Adrenal gland (tissue), 12 donors: ENCODE results near the gene BAG3. TPM values are rescaled to one million over a fixed set of nuclear protein-coding genes. Genes with fewer than 3 reads are reported as not detected.

Source experiments
- DNase-seq, 7 donors: peaks; one replicate each; pipeline ENCODE4 v3.0.0-alpha.2; 2019 to 2020
- H3K27ac ChIP-seq, 5 donors: fragments of 200-600 bp; sonication (generic) in 4 of 5; 1 replicate in 3 of 5; 2 replicates in 2 of 5; pipeline versions ENCODE4 v1.5.1 to v1.8.0; 2016 to 2020; ENCODE audit warnings: mild to moderate bottlenecking in 1 of 5
- H3K27me3 ChIP-seq: fragments of 200-600 bp; 2 replicates; pipeline ENCODE4 v1.8.0; 2021
- H3K36me3 ChIP-seq, 2 donors: fragments of 200-600 bp; replicated peaks in 1 of 2; 1 replicate in 1 of 2; 2 replicates in 1 of 2; pipeline versions ENCODE4 v1.5.1 to v1.8.0; 2018 to 2022
- H3K4me1 ChIP-seq, 2 donors: fragments of 200-600 bp; replicated peaks in 1 of 2; 1 replicate in 1 of 2; 2 replicates in 1 of 2; pipeline versions ENCODE4 v1.5.1 to v1.8.0; 2018 to 2021
- H3K4me3 ChIP-seq, 4 donors: fragments of 200-600 bp; sonication (generic) in 3 of 4; one replicate each; pipeline ENCODE4 v1.5.1; 2016 to 2018
- H3K9me3 ChIP-seq, 3 donors: fragments of 200-600 bp; sonication (generic) in 1 of 3; replicated peaks in 1 of 3; 1 replicate in 2 of 3; 2 replicates in 1 of 3; pipeline versions ENCODE4 v1.5.1 to v1.8.0; 2016 to 2021
- CTCF ChIP-seq, 6 experiments: fragments of 450-650 bp in 4 of 6; fragments of 200-600 bp in 2 of 6; sonication (generic) in 1 of 6; IDR thresholded peaks; 1 replicate in 5 of 6; 2 replicates in 1 of 6; pipeline versions ENCODE4 v1.5.1 to v1.8.0; 2016 to 2021; ENCODE audit warnings: antibody characterized with exemption in 6 of 6, mild to moderate bottlenecking in 2 of 6, moderate library complexity in 1 of 6
- POLR2A ChIP-seq, 2 donors: fragments of 450-650 bp; IDR thresholded peaks; one replicate each; pipeline ENCODE4 v1.6.1; 2017; ENCODE audit warnings: antibody characterized with exemption in 2 of 2, mild to moderate bottlenecking in 2 of 2, moderate library complexity in 1 of 2
- WGBS, 4 donors: extraction: QIAGEN DNeasy Blood & Tissue Kit in 2 of 4; methylation state at CpG; one replicate each; pipeline versions ENCODE4 v1.1.5 to v1.1.7; 2013 to 2017; 5-methylcytosine and 5-hydroxymethylcytosine counted together
- intact Hi-C, 2 donors: fragments of 100-400 bp; cut with DNase I; formaldehyde crosslinking; loops; one replicate each; pipeline versions ENCODE4 v1.14.1 to v1.15.0; 2022 to 2023
- polyA plus RNA-seq, 3 donors: library from polyadenylated mRNA; stranded (reverse); fragments of 200-250 nt in 2 of 3; fragments of 350-450 nt in 1 of 3; fragmentation: Illumina TruSeq in 1 of 3; extraction: RNeasy Lipid Tissue Mini Kit (QIAGEN cat#74804) in 1 of 3; gene quantifications; one replicate each; pipeline ENCODE4 v1.2.3, GENCODE V29; 2013 to 2014
- total RNA-seq, 9 donors: library from RNA; depleted of rRNA in 4 of 9; stranded (reverse); fragments of >200 nt in 4 of 9; fragments of 120-200 nt in 1 of 9; fragmentation: NEBNext Ultra II Directional in 1 of 9; extraction: Animal tissue kit (Norgen Biotek cat#: 25700) in 1 of 9; gene quantifications; one replicate each; pipeline versions ENCODE4 v1.1.0 to v1.2.4, GENCODE V29; 2013 to 2023
- donor health status: healthy with polysubstance abuse.
- donor health status: Bipolar disorder and iron deficiency.
- donor health status: DM: yes; HTN: yes; CAD: no.
- donor health status: DM: no; HTN: no; CAD: no.
- donor health status: DM: no; HTN: no; CAD: no.
- donor health status: DM: yes; HTN: yes; CAD: no.

BAG3 gene
- total and polyA plus RNA-seq, 12 donors: 6.1 to 49.3 (median 30.0) TPM

GRCh38 chr10:119723161-119723560 lies 72.0 kb downstream of the BAG3 start:
- Histone ChIP-seq H3K27ac (no peak overlapping the region), H3K4me1 (peaks cover 0 to 28% of the 10 kb centered on the region in 2 donors), H3K36me3 (no peaks in the 10 kb centered on the region), H3K27me3 (no peaks in the 10 kb centered on the region), H3K4me3 (no peak overlapping the region), H3K9me3 (no peaks in the 10 kb centered on the region)
- TF ChIP-seq CTCF (IDR thresholded peaks at IDR 0.05): no peak
- no peak for TF ChIP-seq POLR2A (IDR thresholded peaks at IDR 0.05)
- WGBS, 4 donors: 80 to 92% (median 84%) methylated on average over 2 of the region's 2 CpGs
- intact Hi-C loops: no loop called here
- no peak for DNase-seq

- Histone ChIP-seq H3K4me3 (no peak overlapping the region), H3K27ac (peak overlapping the region in 1 of 5 donors; percentile 98), H3K9me3 (no peaks in the 10 kb centered on the region), H3K36me3 (no peaks in the 10 kb centered on the region), H3K4me1 (peaks cover 0 to 28% of the 10 kb centered on the region in 2 donors), H3K27me3 (no peaks in the 10 kb centered on the region)
- DNase-seq: no peak
- TF ChIP-seq CTCF (IDR thresholded peaks at IDR 0.05) (no peak), POLR2A (IDR thresholded peaks at IDR 0.05) (no peak)
- 75 to 82% (median 77%) methylated on average over 3 of the region's 3 CpGs for WGBS, 4 donors
- intact Hi-C loops: no loop called here
Observed at GRCh38 chr10:119723624-119724023, 72.4 kb downstream of the BAG3 start.

GRCh38 chr10:119724593-119725516 lies 73.7 kb downstream of the BAG3 start:
- Histone ChIP-seq H3K27me3 (no peaks in the 10 kb centered on the region), H3K4me3 (peak overlapping the region in 3 of 4 donors; percentile 58 to 100 (median 64)), H3K4me1 (peaks cover 0 to 28% of the 10 kb centered on the region in 2 donors), H3K36me3 (no peaks in the 10 kb centered on the region), H3K9me3 (no peaks in the 10 kb centered on the region), H3K27ac (peak overlapping the region; percentile 51 to 98 (median 81))
- TF ChIP-seq CTCF (IDR thresholded peaks at IDR 0.05) (no peak), POLR2A (IDR thresholded peaks at IDR 0.05) (no peak)
- intact Hi-C loops: no loop called here
- peak in 1 of 7 donors; percentile 18 for DNase-seq
- WGBS, 4 donors: 24 to 33% (median 30%) methylated on average over 21 of the region's 21 CpGs

GRCh38 chr10:119725517-119725827 lies 74.3 kb downstream of the BAG3 start:
- H3K27me3 ChIP-seq: no peaks in the 10 kb centered on the region
- peak overlapping the region in 3 of 4 donors; percentile 58 to 100 (median 64) for H3K4me3 ChIP-seq
- no peak for DNase-seq
- H3K27ac ChIP-seq: peak overlapping the region; percentile 51 to 98 (median 81)
- 0 to 1% (median 0%) methylated on average over 19 to 32 of the region's 32 CpGs; no CpG with 5 or more reads in 1 of the 4 donors for WGBS, 4 donors
- intact Hi-C loops: no loop called here
- H3K4me1 ChIP-seq: peaks cover 0 to 28% of the 10 kb centered on the region in 2 donors
- H3K9me3 ChIP-seq: no peaks in the 10 kb centered on the region
- TF ChIP-seq CTCF (IDR thresholded peaks at IDR 0.05): peak in 1 of 6 experiments; percentile 24
- peak; percentile 77 to 79 for TF ChIP-seq POLR2A (IDR thresholded peaks at IDR 0.05)
- no peaks in the 10 kb centered on the region for H3K36me3 ChIP-seq
